Pancreas (tissue), 10 donors: ENCODE results near the gene ZBTB7C. TPM values are rescaled to one million over a fixed set of nuclear protein-coding genes. Genes with fewer than 3 reads are reported as not detected.
A peak's percentile ranks its signal among the peaks of the same experiment; 100 is the strongest.

Experiments
- ATAC-seq, 4 donors: fragments of 200-7000 bp; cut with Tn5 transposase; one replicate each; pipeline versions ENCODE4 v1.8.0 to v1.9.1; 2020; ENCODE audit warnings: mild to moderate bottlenecking in 4 of 4, moderate library complexity in 4 of 4
- DNase-seq, 6 donors: peaks; one replicate each; pipeline ENCODE4 v3.0.0-alpha.2; 2020
- FAIRE-seq: peaks from 2 replicates; lab custom pipeline; 2012; peaks lifted over from hg19 to GRCh38; lab: Jason Lieb, UNC
- H3K27ac ChIP-seq, 4 donors: fragments of 200-600 bp; sonication (generic); 1 replicate in 3 of 4; 2 replicates in 1 of 4; pipeline versions ENCODE4 v1.5.0 to v1.8.0; 2020
- H3K27me3 ChIP-seq, 4 donors: fragments of 200-600 bp; one replicate each; pipeline ENCODE4 v1.8.0; 2021
- H3K36me3 ChIP-seq, 3 donors: fragments of 200-600 bp; sonication (generic) in 1 of 3; one replicate each; pipeline versions ENCODE4 v1.5.0 to v1.8.0; 2020 to 2021
- H3K4me1 ChIP-seq, 3 donors: fragments of 200-600 bp; one replicate each; pipeline ENCODE4 v1.8.0; 2021
- H3K4me3 ChIP-seq, 4 donors: fragments of 200-600 bp; sonication (generic) in 2 of 4; one replicate each; pipeline versions ENCODE4 v1.5.0 to v1.8.0; 2020 to 2021
- H3K9me3 ChIP-seq, 4 donors: fragments of 200-600 bp; one replicate each; pipeline ENCODE4 v1.8.0; 2021
- CTCF ChIP-seq, 4 donors: fragments of 200-600 bp; sonication (generic) in 3 of 4; IDR thresholded peaks; one replicate each; pipeline versions ENCODE4 v1.5.0 to v1.8.0; 2021; ENCODE audit warnings: antibody characterized with exemption in 4 of 4
- WGBS, 2 donors: extraction: QIAGEN DNeasy Blood & Tissue Kit; methylation state at CpG; one replicate each; pipeline ENCODE4 v1.1.7; 2013; 5-methylcytosine and 5-hydroxymethylcytosine counted together
- intact Hi-C, 3 donors: fragments of 100-400 bp; cut with DNase I; formaldehyde crosslinking; loops; one replicate each; pipeline versions ENCODE4 v1.11.1 to v1.14.2; 2022
- polyA plus RNA-seq, 2 donors: library from polyadenylated mRNA; stranded (reverse); fragments of 200-250 nt; gene quantifications; one replicate each; pipeline ENCODE4 v1.2.3, GENCODE V29; 2013
- total RNA-seq, 6 donors: library from RNA; stranded (reverse); fragmentation: NEBNext Ultra II Directional in 4 of 6; extraction: Animal tissue kit (Norgen Biotek cat#: 25700) in 4 of 6; gene quantifications; one replicate each; pipeline versions ENCODE4 v1.2.1 to v1.2.4, GENCODE V29; 2021 to 2023
- donor health status: healthy with polysubstance abuse.
- donor health status: DM: no; HTN: no; CAD: no; lungs with moderate emphysema.
- donor health status: DM: no; HTN: no; CAD: no.
- donor health status: control.
- donor health status: control.
- donor health status: Bipolar disorder and iron deficiency.
- donor health status: DM: yes; HTN: yes; CAD: no.
- donor health status: DM: no; HTN: no; CAD: no.
- donor health status: DM: no; HTN: no; CAD: no.
- donor health status: DM: yes; HTN: yes; CAD: no.

ZBTB7C gene
- total and polyA plus RNA-seq, 8 donors = 0.35 to 1.7 (median 0.91) TPM

- intact Hi-C loops = no loop called here
- no peak for FAIRE-seq
- no peak overlapping the region for H3K27ac ChIP-seq
- DNase-seq = no peak
- no peak overlapping the region for H3K4me3 ChIP-seq
- 89 to 96% methylated on average over 5 of the region's 5 CpGs for WGBS, 2 donors
- H3K9me3 ChIP-seq = no peaks in the 10 kb centered on the region
- no peak for TF ChIP-seq CTCF (IDR thresholded peaks at IDR 0.05)
- ATAC-seq = no peak
- H3K36me3 ChIP-seq = no peaks in the 10 kb centered on the region
- peaks cover 0 to 4% (median 0%) of the 10 kb centered on the region in 3 donors for H3K4me1 ChIP-seq
- H3K27me3 ChIP-seq = no peaks in the 10 kb centered on the region
Measured at GRCh38 chr18:48158721-48159120, 250.5 kb downstream of the ZBTB7C start.

- no peaks in the 10 kb centered on the region for H3K9me3 ChIP-seq
- 57 to 62% methylated on average over 4 of the region's 4 CpGs for WGBS, 2 donors
- FAIRE-seq = no peak
- TF ChIP-seq CTCF (IDR thresholded peaks at IDR 0.05) = no peak
- no peak overlapping the region for H3K27ac ChIP-seq
- no peak for DNase-seq
- ATAC-seq = no peak
- H3K27me3 ChIP-seq = no peaks in the 10 kb centered on the region
- H3K4me3 ChIP-seq = no peak overlapping the region
- no peaks in the 10 kb centered on the region for H3K36me3 ChIP-seq
- intact Hi-C loops = no loop called here
- H3K4me1 ChIP-seq = peaks cover 0 to 4% (median 0%) of the 10 kb centered on the region in 3 donors
Measured at GRCh38 chr18:48157956-48158355, 251.2 kb downstream of the ZBTB7C start.

GRCh38 chr18:48155856-48156255, 253.3 kb downstream of the ZBTB7C start:
- intact Hi-C loops = no loop called here
- Histone ChIP-seq H3K27me3 (no peaks in the 10 kb centered on the region), H3K4me1 (no peaks in the 10 kb centered on the region), H3K36me3 (no peaks in the 10 kb centered on the region), H3K9me3 (no peaks in the 10 kb centered on the region), H3K4me3 (no peak overlapping the region), H3K27ac (no peak overlapping the region)
- WGBS, 2 donors = 73 to 74% methylated on average over 4 of the region's 4 CpGs
- TF ChIP-seq CTCF (IDR thresholded peaks at IDR 0.05) = no peak
- ATAC-seq (no peak), DNase-seq (no peak), FAIRE-seq (no peak)

- H3K4me1 ChIP-seq = no peaks in the 10 kb centered on the region
- FAIRE-seq = no peak
- no peak for TF ChIP-seq CTCF (IDR thresholded peaks at IDR 0.05)
- no peak for ATAC-seq
- H3K4me3 ChIP-seq = no peak overlapping the region
- intact Hi-C loops = no loop called here
- H3K27me3 ChIP-seq = no peaks in the 10 kb centered on the region
- no peaks in the 10 kb centered on the region for H3K36me3 ChIP-seq
- no peak for DNase-seq
- no peaks in the 10 kb centered on the region for H3K9me3 ChIP-seq
- H3K27ac ChIP-seq = no peak overlapping the region
Measured at GRCh38 chr18:48154828-48155227, 254.4 kb downstream of the ZBTB7C start.

GRCh38 chr18:48153613-48154481, 255.3 kb downstream of the ZBTB7C start:
- 81 to 84% methylated on average over 7 of the region's 7 CpGs for WGBS, 2 donors
- Histone ChIP-seq H3K4me1 (no peaks in the 10 kb centered on the region), H3K9me3 (no peaks in the 10 kb centered on the region), H3K4me3 (no peak overlapping the region), H3K27me3 (no peaks in the 10 kb centered on the region), H3K36me3 (no peaks in the 10 kb centered on the region), H3K27ac (peak overlapping the region in 2 of 4 donors; percentile 28)
- DNase-seq (no peak), FAIRE-seq (no peak), ATAC-seq (peak; percentile 48 to 82 (median 69))
- no peak for TF ChIP-seq CTCF (IDR thresholded peaks at IDR 0.05)
- intact Hi-C loops = no loop called here
